ENCODE results near the gene KEAP1.
"Not testable (repeated sequence)": the region's sequence is repeated elsewhere in the genome, so short reads cannot be mapped to it uniquely, and the experiment has no call there.

Gene KEAP1

DNA sequence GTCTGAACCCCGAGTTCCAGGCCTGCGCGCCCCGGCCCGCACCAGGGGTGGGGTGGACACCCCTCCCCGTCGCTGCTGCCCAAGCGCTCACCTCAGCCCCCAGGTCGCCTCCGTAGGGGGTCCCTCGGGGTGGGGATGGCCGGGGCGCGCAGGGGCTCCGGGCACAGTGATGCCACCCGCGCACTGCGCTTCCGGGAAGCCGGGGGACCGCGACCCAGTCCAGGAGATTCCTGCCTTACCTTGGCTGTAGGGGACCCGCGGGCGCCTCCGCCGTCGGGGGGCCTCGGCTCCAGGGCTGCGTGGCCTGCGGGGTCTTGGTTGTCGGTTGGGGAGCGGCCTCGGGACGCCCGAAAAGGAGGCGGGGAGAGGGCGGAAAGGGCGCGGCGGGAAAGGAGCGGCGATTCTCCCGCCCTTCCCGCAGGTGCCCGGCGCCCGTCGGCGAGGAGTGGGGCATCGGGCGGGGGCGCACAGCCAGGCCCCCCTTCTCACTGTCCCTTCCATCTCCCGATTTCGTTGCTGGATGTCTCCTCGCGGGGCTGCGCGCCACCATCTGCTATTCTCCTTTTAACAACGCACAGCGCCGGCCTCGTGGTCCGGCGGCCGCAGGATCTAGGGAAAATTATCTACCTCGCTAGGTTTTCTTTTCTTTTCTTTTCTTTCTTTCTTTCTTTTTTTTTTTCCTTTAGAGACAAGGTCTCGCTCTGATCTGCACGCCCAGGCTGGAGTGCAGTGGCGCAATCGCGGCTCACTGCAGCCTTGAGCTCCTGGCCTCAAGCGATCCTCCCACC is at the start of gene KEAP1:
Gene KEAP1 (minus strand): TSS at position 355 of the 788 bp plus-strand sequence. CDS start 3,323 bp downstream, outside the sequence.
- peak; percentile 67 for DNase-seq (ENCODE audit: low spot score)
- no peak for TF ChIP-seq CTCF (IDR thresholded peaks at IDR 0.05; ENCODE audit: extremely low read depth, missing control alignments)

DNA sequence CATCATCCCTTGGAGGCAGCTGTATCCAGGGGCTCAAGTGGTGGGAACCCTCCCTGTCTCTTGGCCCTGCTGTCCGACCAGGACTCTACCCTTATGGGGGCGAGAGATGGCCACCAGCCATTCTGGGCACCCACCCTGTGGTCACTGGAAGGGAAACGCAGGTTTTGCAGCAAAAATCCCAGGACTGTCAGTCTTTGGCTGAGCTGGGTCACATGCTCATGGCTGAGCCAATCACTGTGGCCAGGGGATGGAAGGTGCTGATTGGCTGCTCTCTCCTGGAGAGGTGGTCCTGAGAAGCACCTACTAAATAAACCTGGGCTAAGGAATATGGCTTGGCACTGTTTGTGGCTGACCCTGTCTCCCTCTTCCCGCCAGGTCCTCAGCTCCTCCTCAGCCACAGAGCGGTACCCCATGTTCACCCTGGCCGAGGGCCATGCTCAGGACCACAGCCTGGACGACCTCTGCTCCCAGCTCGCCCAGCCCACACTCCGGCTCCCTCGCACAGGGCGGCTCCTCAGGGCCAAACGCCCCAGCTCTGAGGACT is 49.4 kb upstream of the KEAP1 start:
- TF ChIP-seq CTCF (IDR thresholded peaks at IDR 0.05; ENCODE audit: extremely low read depth, missing control alignments) = no peak
- peak; percentile 45 for DNase-seq (ENCODE audit: low spot score)

- no peak for TF ChIP-seq CTCF (IDR thresholded peaks at IDR 0.05; ENCODE audit: extremely low read depth, missing control alignments)
- peak; percentile 34 for DNase-seq (ENCODE audit: low spot score)
Observed at GRCh38 chr19:10551698-10552301, 48.6 kb upstream of the KEAP1 start.

GRCh38 chr19:10551006-10551405 is 47.9 kb upstream of the KEAP1 start:
- not testable (repeated sequence) for DNase-seq (ENCODE audit: low spot score)

GRCh38 chr19:10550336-10550735 is 47.2 kb upstream of the KEAP1 start:
- TF ChIP-seq CTCF (IDR thresholded peaks at IDR 0.05; ENCODE audit: extremely low read depth, missing control alignments) = no peak
- peak; percentile 17 for DNase-seq (ENCODE audit: low spot score)

DNA sequence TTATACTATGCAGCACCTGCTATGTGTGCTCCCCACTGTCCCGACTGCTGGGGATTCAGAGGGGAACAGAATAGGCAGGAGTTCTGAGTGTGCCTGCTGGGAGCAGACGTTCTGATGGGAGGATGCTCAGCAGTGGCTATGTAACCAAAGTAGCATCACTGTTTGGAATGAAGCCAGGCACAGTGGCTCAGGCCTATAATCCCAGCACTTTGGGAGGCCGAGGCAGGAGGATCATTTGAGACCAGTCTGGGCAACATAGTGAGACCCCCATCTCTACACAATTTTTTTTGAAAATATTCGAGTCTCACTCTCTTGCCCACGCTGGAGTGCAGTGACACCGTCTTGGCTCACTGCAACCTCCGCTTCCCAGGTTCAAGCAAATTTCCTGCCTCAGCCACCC is 46.6 kb upstream of the KEAP1 start:
- TF ChIP-seq CTCF (IDR thresholded peaks at IDR 0.05; ENCODE audit: extremely low read depth, missing control alignments) = no peak
- no peak for DNase-seq (ENCODE audit: low spot score)

GRCh38 chr19:10548746-10549276 is 45.7 kb upstream of the KEAP1 start:
- TF ChIP-seq CTCF (IDR thresholded peaks at IDR 0.05; ENCODE audit: extremely low read depth, missing control alignments) = no peak
- no peak for DNase-seq (ENCODE audit: low spot score)
